ENCODE results near the gene BTBD16.
A peak's percentile ranks its signal among the peaks of the same experiment; 100 is the strongest.

BTBD16 gene

GRCh38 chr10:122248356-122249302, 22.5 kb upstream of the BTBD16 start:
- no peak for DNase-seq

GRCh38 chr10:122249303-122249850, 21.7 kb upstream of the BTBD16 start:
- no peak for DNase-seq

DNA sequence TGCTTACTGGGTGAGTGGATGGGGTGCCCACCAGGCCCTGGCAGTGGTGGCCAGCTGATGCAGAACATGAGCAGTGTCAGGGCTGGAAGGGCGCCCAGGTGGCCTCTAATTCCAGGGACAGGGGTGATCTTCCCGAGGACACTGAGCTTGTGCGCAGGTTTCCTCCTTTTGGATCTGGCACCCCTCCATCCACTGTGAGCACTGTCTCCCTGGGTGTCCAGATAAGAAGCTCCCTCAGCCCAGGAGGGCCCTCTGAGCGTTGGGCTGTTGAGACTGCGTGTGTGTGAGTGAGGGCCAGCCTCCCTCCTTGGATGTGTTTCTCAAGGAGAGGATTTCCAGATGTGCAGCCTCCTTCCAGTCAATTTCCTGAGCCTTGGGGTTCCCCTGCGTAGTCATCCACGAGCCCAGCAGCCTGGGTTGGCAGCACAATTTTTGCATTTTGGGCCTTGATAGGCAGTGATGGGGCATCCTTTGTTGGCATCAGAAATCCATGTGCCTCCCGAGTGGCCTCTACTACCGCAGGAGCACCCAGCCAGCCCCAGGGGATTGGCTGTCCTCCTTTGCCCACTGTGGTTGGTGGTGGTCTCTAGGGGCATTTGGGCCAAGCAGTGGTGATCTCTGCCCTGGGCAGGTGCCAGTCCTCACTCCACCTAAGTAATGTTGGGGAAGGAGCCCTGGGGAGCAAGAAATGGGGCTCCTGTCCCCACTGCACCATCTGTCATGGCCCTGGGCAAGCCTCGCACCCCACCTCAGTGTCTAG, 20.9 kb upstream of the BTBD16 start:
- DNase-seq: no peak

- DNase-seq: no peak
Observed at GRCh38 chr10:122251459-122252255, 19.4 kb upstream of the BTBD16 start.

DNA sequence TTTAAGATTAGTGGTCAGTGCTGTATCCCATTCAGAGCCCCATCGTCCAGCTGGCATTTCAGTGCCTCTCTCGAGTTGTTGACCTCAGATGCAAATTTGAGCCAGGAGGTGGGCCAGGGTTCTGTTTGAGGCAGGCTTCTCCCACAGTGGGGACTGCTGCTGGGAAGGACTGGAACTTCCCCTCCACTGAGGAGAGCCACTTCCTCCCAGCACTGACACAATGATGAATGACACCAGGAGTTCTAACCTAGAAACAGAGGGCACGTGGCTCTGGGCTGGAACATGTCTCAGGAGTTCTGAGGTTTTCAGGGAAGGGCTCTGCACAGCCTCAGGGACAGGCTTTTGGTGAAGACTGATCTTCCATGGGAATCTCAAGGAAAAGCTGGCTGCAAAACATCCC, 18.3 kb upstream of the BTBD16 start:
- no peak for DNase-seq

- DNase-seq: no peak
Observed at GRCh38 chr10:122253605-122254004, 17.5 kb upstream of the BTBD16 start.

DNA sequence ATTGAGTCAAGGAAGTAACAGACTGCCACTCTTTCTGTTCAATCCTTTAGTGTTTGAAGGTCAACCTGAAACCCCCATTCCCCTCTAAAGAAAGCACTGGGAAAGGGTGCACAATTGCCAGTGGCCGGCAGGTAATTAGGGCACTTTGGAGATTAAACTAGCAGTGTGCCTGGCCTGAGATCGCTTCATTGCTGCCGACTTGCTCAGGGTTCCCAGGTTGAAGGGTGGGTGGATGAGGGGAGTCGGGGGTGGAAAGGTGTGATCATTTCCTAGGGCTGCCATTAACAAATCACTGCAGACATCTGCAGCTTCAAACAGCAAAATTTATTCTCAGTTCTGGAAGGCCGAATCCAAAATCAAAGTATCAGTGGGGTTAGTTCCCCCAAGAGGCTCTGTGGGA, 16.3 kb upstream of the BTBD16 start:
- DNase-seq: no peak

GRCh38 chr10:122255509-122256301, 15.4 kb upstream of the BTBD16 start:
- no peak for DNase-seq

DNA sequence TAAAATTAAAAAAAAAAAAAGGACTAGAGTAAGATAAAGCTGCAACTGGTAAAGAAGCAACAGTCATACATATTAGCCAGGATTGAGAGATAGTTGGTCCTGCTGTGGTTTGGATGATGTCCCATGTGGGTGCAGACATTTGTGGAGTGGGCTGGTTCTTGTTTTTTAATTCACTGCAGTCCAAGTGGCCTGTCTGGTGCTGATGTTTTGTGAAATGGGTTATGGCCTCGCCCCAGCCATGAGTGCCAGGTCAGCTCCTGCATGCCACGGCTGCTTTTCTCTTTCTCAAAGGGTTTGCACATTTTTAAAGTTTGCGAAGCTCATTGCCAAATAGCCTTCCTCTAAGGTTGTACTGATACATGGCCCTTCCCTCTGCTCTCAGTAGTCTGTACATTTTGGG, 14.1 kb upstream of the BTBD16 start:
- no peak for DNase-seq

- DNase-seq: no peak
Observed at GRCh38 chr10:122258136-122259074, 12.7 kb upstream of the BTBD16 start.

GRCh38 chr10:122259075-122259466, 12.0 kb upstream of the BTBD16 start:
- no peak for DNase-seq

GRCh38 chr10:122261584-122261983, 9.5 kb upstream of the BTBD16 start:
- DNase-seq: no peak

DNA sequence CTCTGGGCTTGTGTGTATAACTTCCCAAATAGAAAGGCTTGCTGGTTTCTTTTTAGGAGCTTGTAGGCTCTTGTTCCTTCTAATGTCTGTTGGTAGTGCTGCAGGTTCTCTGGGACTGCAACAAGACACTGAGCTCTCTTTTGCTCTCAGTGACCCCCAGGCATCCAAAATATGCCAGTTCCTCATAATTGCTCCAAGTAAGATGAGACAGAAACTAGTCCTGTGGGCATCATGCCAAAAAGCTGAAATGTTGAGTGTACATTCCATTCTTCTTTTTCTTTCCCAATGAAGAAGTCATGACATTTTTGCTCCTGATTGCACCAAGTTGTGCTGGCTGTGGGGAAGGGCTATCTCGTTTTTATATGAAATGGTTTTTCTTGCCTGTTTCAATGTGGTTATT, 7.1 kb upstream of the BTBD16 start:
- no peak for DNase-seq

DNA sequence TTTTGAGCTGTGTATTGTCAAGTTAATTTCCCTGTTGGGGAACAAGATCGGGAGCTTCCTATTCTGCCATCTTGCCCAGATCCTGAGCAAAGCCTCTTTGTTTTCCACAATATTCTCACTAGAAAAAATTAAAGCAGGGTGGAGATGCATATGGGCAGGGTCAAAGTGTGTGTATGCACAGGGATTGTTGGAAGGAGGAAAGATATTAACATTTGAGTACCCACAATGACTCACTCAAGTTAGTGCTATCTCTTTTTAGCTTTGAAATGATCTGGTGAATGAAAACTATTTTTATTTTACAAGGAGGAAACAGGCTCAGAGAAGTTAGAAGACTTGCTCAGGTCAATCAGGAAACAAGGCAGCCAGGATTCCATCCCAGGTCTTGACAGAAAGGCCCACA, 6.7 kb upstream of the BTBD16 start:
- DNase-seq: no peak

GRCh38 chr10:122264931-122265330, 6.2 kb upstream of the BTBD16 start:
- DNase-seq: no peak

GRCh38 chr10:122265896-122266295, 5.2 kb upstream of the BTBD16 start:
- no peak for DNase-seq

DNA sequence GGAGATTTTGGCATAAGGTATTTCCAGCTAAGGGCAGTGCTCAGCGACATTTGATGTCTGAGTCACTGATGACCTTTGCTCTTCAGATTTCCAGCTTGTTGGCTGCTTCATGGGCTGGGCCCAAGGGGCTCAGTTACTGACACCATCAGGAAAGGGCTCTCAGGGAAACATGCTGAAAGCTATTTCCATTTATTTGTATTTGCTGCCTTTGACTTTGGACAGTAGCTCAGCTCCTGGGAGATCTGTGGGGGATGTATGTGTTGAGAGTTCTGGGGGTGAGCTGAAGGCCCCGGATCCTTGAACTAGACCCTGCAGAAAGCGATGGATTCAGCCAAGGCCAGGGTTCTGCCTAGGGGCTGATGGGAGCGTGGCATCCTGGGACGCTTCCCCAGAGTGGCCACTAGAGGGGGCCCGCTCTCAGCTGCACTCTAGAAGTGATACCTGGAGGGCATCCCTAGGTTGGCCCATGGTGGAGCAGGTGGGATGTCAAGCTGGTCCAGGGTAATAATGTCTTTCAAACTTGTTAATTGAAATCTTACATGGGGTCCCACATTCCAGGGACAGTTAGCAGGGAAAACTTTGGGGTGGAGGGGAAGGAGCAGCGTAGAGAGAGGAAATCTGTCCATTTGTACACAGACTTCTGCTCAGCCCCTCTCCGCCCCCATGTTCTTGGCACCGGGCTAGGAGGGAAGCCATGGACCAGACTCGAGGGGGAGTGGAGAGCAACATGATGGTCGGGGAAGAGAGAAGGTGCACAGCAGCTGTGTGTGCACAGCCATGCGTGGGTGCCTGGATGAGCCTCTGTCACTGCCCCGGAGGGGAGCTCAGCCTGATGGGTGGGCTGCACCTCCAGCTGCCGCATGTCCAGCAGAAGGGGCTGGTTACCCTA, 3.0 kb upstream of the BTBD16 start:
- DNase-seq: peak; percentile 40

DNA sequence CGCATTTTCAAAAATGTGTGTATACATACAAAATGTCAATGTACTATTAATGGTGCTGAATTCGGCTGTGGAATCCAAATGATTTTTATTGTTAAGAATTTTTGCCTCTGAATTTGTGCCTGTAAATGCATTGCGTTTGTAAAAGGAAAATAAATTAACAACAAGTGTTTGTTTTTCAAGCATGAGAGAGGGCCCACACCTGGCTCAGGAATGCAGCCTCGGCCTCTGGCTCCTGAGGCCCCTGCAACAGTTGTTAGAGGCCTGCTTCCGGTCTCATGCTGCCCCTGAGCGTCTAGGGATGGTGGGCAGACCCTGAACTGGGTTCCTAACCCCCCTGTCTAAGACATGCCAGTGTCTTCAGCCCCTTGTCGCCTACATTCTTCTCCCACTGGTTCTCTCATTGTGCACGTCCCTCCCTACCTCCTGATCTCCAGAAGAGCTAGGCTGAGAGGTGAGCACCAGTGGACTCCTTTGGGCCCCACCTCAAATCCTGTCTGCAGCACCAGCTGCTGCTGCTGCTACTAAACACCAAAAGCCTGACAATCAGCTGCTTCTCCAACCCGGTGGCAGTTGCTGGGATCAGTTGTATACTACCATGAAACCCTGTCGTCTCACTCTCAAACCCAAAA, 1.9 kb upstream of the BTBD16 start:
- no peak for DNase-seq

DNA sequence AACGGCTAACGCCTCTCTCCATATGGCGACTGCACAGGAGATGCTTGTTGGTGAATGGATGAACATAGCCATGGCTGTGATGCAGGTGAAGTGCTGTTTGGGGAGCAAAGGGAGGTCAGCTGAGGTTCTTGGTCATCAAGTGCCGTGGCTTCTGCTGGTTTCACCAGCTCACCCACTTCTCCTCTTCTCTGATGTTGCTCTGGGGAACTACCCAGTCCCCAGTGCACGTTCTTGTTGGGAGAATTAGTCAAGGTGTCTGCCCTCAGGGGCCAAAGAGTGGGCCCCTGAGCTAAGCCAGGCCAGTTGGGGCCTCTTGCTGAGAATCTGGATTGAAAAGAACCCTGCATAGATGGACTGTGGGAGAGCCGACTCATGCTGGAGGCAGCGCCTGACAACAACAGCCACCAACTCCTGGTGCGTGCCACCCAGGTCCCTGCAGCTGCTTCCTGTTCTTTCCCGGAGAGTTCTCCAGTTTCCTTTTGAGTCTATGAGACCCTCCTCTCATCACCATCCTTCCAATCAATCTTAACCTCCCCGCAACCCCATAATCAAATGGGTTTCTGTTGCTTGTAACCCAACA, 3.0 kb downstream of the BTBD16 start:
- no peak for DNase-seq
